Measurements from ENCODE around the gene PTPRO.

PTPRO gene

GRCh38 chr12:15307079-15307478, 15.2 kb upstream of the PTPRO start:
- Histone ChIP-seq H3K79me2 (ENCODE audit: control insufficient read depth, insufficient read depth, low read length) (no peaks in the 10 kb centered on the region), H2BK5ac (ENCODE audit: low read length) (no peak overlapping the region), H3K27me3 (ENCODE audit: insufficient read depth, low read length, poor library complexity) (no peaks in the 10 kb centered on the region), H2BK15ac (replicated peaks; ENCODE audit: low read depth) (no peak overlapping the region), H3K27ac (ENCODE audit: low read depth, low read length) (no peak overlapping the region), H2AK5ac (ENCODE audit: low read length) (no peak overlapping the region), H3K4ac (ENCODE audit: low read depth, low read length) (no peak overlapping the region), H4K8ac (ENCODE audit: low read depth, low read length) (no peak overlapping the region), H3K4me3 (ENCODE audit: low read length) (no peak overlapping the region), H3K9ac (ENCODE audit: low read length) (no peak overlapping the region), H3K23ac (ENCODE audit: low read length) (no peak overlapping the region), H3K79me1 (ENCODE audit: low read length) (no peaks in the 10 kb centered on the region), H2BK120ac (ENCODE audit: low read depth, low read length) (no peak overlapping the region), H3K36me3 (ENCODE audit: control insufficient read depth, insufficient read depth, low read length) (no peaks in the 10 kb centered on the region), H3K18ac (ENCODE audit: low read length) (no peak overlapping the region), H4K5ac (ENCODE audit: low read length) (no peak overlapping the region), H3K56ac (ENCODE audit: low read length) (no peak overlapping the region), H3K4me2 (ENCODE audit: low read length) (no peak overlapping the region), H3K4me1 (ENCODE audit: control insufficient read depth, low read depth, low read length) (no peaks in the 10 kb centered on the region)
- no CpG with 5 or more reads among the region's 1 CpG for WGBS (ENCODE audit: extremely low coverage, insufficient coverage, low lambda C conversion rate)
- DNase-seq = no peak

DNA sequence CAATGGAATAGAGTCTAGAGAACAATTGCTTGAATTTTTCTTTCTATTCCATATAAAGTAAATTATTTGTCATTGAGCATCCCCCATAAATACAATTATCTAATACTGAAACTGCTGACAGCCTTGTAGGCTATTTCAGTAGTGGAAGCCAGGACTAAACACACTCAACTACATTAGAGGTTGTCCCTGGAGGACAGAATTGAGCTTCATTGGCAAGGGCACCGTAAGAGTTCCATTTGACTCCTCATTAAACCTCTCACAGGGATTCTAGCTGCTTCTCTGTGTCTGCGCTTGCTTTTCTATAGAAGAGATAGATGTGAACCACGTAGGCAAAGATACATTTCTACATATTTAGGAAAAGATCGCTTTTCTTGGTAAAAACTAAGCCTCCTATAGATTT, 3.5 kb upstream of the PTPRO start:
- Histone ChIP-seq H3K27ac (ENCODE audit: low read depth, low read length) (no peak overlapping the region), H3K36me3 (ENCODE audit: control insufficient read depth, insufficient read depth, low read length) (no peaks in the 10 kb centered on the region), H2BK5ac (ENCODE audit: low read length) (no peak overlapping the region), H4K8ac (ENCODE audit: low read depth, low read length) (no peak overlapping the region), H3K79me1 (ENCODE audit: low read length) (no peaks in the 10 kb centered on the region), H3K4ac (ENCODE audit: low read depth, low read length) (no peak overlapping the region), H2AK5ac (ENCODE audit: low read length) (no peak overlapping the region), H3K4me1 (ENCODE audit: control insufficient read depth, low read depth, low read length) (peaks cover 3% of the 10 kb centered on the region), H2BK15ac (replicated peaks; ENCODE audit: low read depth) (no peak overlapping the region), H3K4me2 (ENCODE audit: low read length) (no peak overlapping the region), H3K18ac (ENCODE audit: low read length) (no peak overlapping the region), H3K9ac (ENCODE audit: low read length) (no peak overlapping the region), H3K27me3 (ENCODE audit: insufficient read depth, low read length, poor library complexity) (peaks cover 5% of the 10 kb centered on the region), H4K5ac (ENCODE audit: low read length) (no peak overlapping the region), H3K23ac (ENCODE audit: low read length) (no peak overlapping the region), H3K79me2 (ENCODE audit: control insufficient read depth, insufficient read depth, low read length) (no peaks in the 10 kb centered on the region), H3K4me3 (ENCODE audit: low read length) (no peak overlapping the region), H2BK120ac (ENCODE audit: low read depth, low read length) (no peak overlapping the region), H3K56ac (ENCODE audit: low read length) (no peak overlapping the region)
- no peak for DNase-seq
- WGBS (ENCODE audit: extremely low coverage, insufficient coverage, low lambda C conversion rate) = no CpG with 5 or more reads among the region's 4 CpGs

DNA sequence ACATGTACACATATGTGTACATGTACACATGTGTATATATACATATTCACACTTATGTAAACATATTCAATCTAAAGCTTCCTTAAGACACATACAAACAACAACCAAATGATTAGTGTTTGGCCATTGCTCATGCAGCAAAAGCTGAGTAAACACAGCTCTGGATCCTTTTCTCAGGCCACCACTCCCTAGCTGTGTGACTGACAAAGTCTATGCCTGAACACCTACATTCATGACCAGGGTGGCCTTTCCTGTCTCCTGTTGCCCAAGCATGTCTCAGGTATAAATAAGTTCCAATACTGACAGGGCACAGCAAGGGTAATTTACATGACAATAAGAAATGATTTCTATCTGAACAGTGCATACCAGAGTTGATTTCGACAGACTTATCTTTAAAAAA, 1.4 kb upstream of the PTPRO start:
- no peak overlapping the region for H3K18ac ChIP-seq (ENCODE audit: low read length)
- H2BK5ac ChIP-seq (ENCODE audit: low read length) = no peak overlapping the region
- no peaks in the 10 kb centered on the region for H3K79me1 ChIP-seq (ENCODE audit: low read length)
- H2AK5ac ChIP-seq (ENCODE audit: low read length) = no peak overlapping the region
- H3K27me3 ChIP-seq (ENCODE audit: insufficient read depth, low read length, poor library complexity) = peaks cover 5% of the 10 kb centered on the region
- no peaks in the 10 kb centered on the region for H3K79me2 ChIP-seq (ENCODE audit: control insufficient read depth, insufficient read depth, low read length)
- no peak overlapping the region for H3K23ac ChIP-seq (ENCODE audit: low read length)
- no peak overlapping the region for H3K4ac ChIP-seq (ENCODE audit: low read depth, low read length)
- no peak overlapping the region for H3K4me3 ChIP-seq (ENCODE audit: low read length)
- H3K27ac ChIP-seq (ENCODE audit: low read depth, low read length) = no peak overlapping the region
- H3K9ac ChIP-seq (ENCODE audit: low read length) = no peak overlapping the region
- H4K8ac ChIP-seq (ENCODE audit: low read depth, low read length) = no peak overlapping the region
- WGBS (ENCODE audit: extremely low coverage, insufficient coverage, low lambda C conversion rate) = no CpG with 5 or more reads among the region's 1 CpG
- no peak overlapping the region for H3K4me2 ChIP-seq (ENCODE audit: low read length)
- DNase-seq = no peak
- no peak overlapping the region for H2BK15ac ChIP-seq (replicated peaks; ENCODE audit: low read depth)
- H4K5ac ChIP-seq (ENCODE audit: low read length) = no peak overlapping the region
- H3K56ac ChIP-seq (ENCODE audit: low read length) = no peak overlapping the region
- H3K36me3 ChIP-seq (ENCODE audit: control insufficient read depth, insufficient read depth, low read length) = no peaks in the 10 kb centered on the region
- H3K4me1 ChIP-seq (ENCODE audit: control insufficient read depth, low read depth, low read length) = peaks cover 3% of the 10 kb centered on the region
- no peak overlapping the region for H2BK120ac ChIP-seq (ENCODE audit: low read depth, low read length)

DNA sequence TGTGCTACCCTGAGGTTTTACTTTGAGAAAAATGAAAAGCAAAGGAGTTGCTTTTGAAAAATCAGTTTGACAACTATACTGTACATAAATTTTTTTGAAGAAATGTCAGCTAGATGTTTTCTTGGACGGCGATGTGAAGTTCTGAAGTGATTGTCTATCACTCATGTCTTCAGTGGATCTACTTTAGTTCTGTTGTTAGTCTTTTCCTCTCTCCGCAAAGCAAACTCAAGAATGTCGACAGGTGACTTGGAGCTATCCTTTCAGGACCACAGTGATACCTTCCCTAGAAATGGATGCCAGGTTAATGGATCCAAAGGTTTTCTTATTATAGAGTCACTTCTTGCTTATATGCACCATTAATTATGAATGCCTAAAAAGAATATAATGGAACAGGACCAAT, 1.2 kb downstream of the PTPRO start:
- Histone ChIP-seq H3K23ac (ENCODE audit: low read length) (no peak overlapping the region), H3K18ac (ENCODE audit: low read length) (no peak overlapping the region), H2BK15ac (replicated peaks; ENCODE audit: low read depth) (no peak overlapping the region), H3K36me3 (ENCODE audit: control insufficient read depth, insufficient read depth, low read length) (no peaks in the 10 kb centered on the region), H3K79me2 (ENCODE audit: control insufficient read depth, insufficient read depth, low read length) (no peaks in the 10 kb centered on the region), H3K4me2 (ENCODE audit: low read length) (no peak overlapping the region), H3K9ac (ENCODE audit: low read length) (no peak overlapping the region), H3K4ac (ENCODE audit: low read depth, low read length) (no peak overlapping the region), H3K27me3 (ENCODE audit: insufficient read depth, low read length, poor library complexity) (peaks cover 5% of the 10 kb centered on the region), H4K8ac (ENCODE audit: low read depth, low read length) (no peak overlapping the region), H3K4me3 (ENCODE audit: low read length) (no peak overlapping the region), H2BK120ac (ENCODE audit: low read depth, low read length) (no peak overlapping the region), H3K56ac (ENCODE audit: low read length) (no peak overlapping the region), H2AK5ac (ENCODE audit: low read length) (no peak overlapping the region), H3K79me1 (ENCODE audit: low read length) (no peaks in the 10 kb centered on the region), H2BK5ac (ENCODE audit: low read length) (no peak overlapping the region), H3K4me1 (ENCODE audit: control insufficient read depth, low read depth, low read length) (peaks cover 3% of the 10 kb centered on the region), H3K27ac (ENCODE audit: low read depth, low read length) (no peak overlapping the region), H4K5ac (ENCODE audit: low read length) (no peak overlapping the region)
- no CpG with 5 or more reads among the region's 4 CpGs for WGBS (ENCODE audit: extremely low coverage, insufficient coverage, low lambda C conversion rate)
- DNase-seq = no peak

DNA sequence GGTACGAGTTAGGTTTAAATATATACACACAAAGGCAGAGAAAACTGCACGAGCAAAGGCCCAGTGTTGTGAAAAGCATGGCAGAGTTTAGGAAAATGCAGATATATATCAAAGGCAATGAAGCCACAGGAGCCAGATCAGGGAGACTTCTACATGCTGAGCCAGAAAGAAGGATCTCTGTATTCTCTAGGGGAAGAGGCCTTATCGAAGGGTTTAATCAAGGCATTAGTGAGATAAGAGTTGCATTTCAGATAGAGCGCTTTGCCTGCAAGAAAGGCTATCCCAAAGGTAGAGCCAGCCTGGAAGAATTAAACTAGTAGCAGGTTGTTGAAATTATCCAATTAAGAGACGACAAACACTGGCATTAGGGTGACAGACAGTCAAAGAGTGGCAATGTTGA, 7.6 kb downstream of the PTPRO start:
- Histone ChIP-seq H3K79me1 (ENCODE audit: low read length) (no peaks in the 10 kb centered on the region), H3K27ac (ENCODE audit: low read depth, low read length) (no peak overlapping the region), H3K4me2 (ENCODE audit: low read length) (no peak overlapping the region), H4K8ac (ENCODE audit: low read depth, low read length) (no peak overlapping the region), H3K79me2 (ENCODE audit: control insufficient read depth, insufficient read depth, low read length) (no peaks in the 10 kb centered on the region), H3K18ac (ENCODE audit: low read length) (no peak overlapping the region), H3K23ac (ENCODE audit: low read length) (no peak overlapping the region), H2AK5ac (ENCODE audit: low read length) (no peak overlapping the region), H2BK5ac (ENCODE audit: low read length) (no peak overlapping the region), H3K36me3 (ENCODE audit: control insufficient read depth, insufficient read depth, low read length) (no peaks in the 10 kb centered on the region), H2BK120ac (ENCODE audit: low read depth, low read length) (no peak overlapping the region), H3K27me3 (ENCODE audit: insufficient read depth, low read length, poor library complexity) (no peaks in the 10 kb centered on the region), H4K5ac (ENCODE audit: low read length) (no peak overlapping the region), H3K4ac (ENCODE audit: low read depth, low read length) (no peak overlapping the region), H3K4me1 (ENCODE audit: control insufficient read depth, low read depth, low read length) (no peaks in the 10 kb centered on the region), H3K9ac (ENCODE audit: low read length) (no peak overlapping the region), H3K4me3 (ENCODE audit: low read length) (no peak overlapping the region), H3K56ac (ENCODE audit: low read length) (no peak overlapping the region), H2BK15ac (replicated peaks; ENCODE audit: low read depth) (no peak overlapping the region)
- WGBS (ENCODE audit: extremely low coverage, insufficient coverage, low lambda C conversion rate) = no CpG with 5 or more reads among the region's 5 CpGs
- DNase-seq = peak; percentile 63

DNA sequence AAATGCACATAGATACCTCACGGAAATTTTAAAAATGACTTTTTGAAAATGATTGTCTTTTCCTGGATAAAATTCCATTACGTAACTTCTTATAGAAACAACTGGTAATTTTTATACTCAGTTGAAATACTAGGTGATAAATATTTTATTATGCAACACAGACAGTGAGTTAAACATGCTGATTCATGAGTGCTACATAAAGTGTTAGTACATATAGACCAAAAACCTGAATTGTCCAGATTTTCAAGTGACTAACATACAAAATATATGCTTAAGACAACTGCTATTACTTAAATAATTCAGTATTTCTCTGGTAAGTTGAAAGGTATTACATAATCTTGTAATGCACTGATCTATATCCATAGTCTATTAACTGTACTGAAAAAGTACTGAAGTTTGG, 11.9 kb downstream of the PTPRO start:
- Histone ChIP-seq H3K56ac (ENCODE audit: low read length) (no peak overlapping the region), H4K8ac (ENCODE audit: low read depth, low read length) (no peak overlapping the region), H3K18ac (ENCODE audit: low read length) (no peak overlapping the region), H3K79me1 (ENCODE audit: low read length) (no peaks in the 10 kb centered on the region), H3K27ac (ENCODE audit: low read depth, low read length) (no peak overlapping the region), H3K4me1 (ENCODE audit: control insufficient read depth, low read depth, low read length) (no peaks in the 10 kb centered on the region), H2BK15ac (replicated peaks; ENCODE audit: low read depth) (no peak overlapping the region), H3K23ac (ENCODE audit: low read length) (no peak overlapping the region), H3K4me3 (ENCODE audit: low read length) (no peak overlapping the region), H4K5ac (ENCODE audit: low read length) (no peak overlapping the region), H3K36me3 (ENCODE audit: control insufficient read depth, insufficient read depth, low read length) (no peaks in the 10 kb centered on the region), H2AK5ac (ENCODE audit: low read length) (no peak overlapping the region), H3K79me2 (ENCODE audit: control insufficient read depth, insufficient read depth, low read length) (no peaks in the 10 kb centered on the region), H3K4ac (ENCODE audit: low read depth, low read length) (no peak overlapping the region), H2BK120ac (ENCODE audit: low read depth, low read length) (no peak overlapping the region), H3K27me3 (ENCODE audit: insufficient read depth, low read length, poor library complexity) (no peaks in the 10 kb centered on the region), H3K4me2 (ENCODE audit: low read length) (no peak overlapping the region), H3K9ac (ENCODE audit: low read length) (no peak overlapping the region), H2BK5ac (ENCODE audit: low read length) (no peak overlapping the region)
- no CpG with 5 or more reads among the region's 2 CpGs for WGBS (ENCODE audit: extremely low coverage, insufficient coverage, low lambda C conversion rate)
- DNase-seq = no peak
